Bronchial epithelial cell (primary cell): Measurements from ENCODE around the gene IQCN. TPM values are rescaled to one million over a fixed set of nuclear protein-coding genes. Genes with fewer than 3 reads are reported as not detected.

Experiments used
- DNase-seq: peaks from one replicate; pipeline ENCODE4 v3.0.0-alpha.2; 2010; ENCODE audit warnings: low read depth
- FAIRE-seq: peaks from 2 replicates; lab custom pipeline; 2011; peaks lifted over from hg19 to GRCh38; lab: Jason Lieb, UNC
- H3K27me3 ChIP-seq: 2 replicates; pipeline ENCODE4 v1.5.1; 2011; ENCODE audit warnings: low read length; ENCODE audit not compliant: control insufficient read depth, insufficient read depth
- H3K36me3 ChIP-seq: 2 replicates; pipeline ENCODE4 v1.5.1; 2011; ENCODE audit warnings: low read length; ENCODE audit not compliant: control insufficient read depth, insufficient read depth
- H3K4me3 ChIP-seq: 2 replicates; pipeline ENCODE4 v1.5.1; 2011; ENCODE audit warnings: mild to moderate bottlenecking, low read depth, low read length, control low read depth
- total RNA-seq: library from RNA; depleted of rRNA; stranded (reverse); fragments of >200 nt; gene quantifications from 2 replicates; pipeline ENCODE4 v1.2.1, GENCODE V29; 2014
- TF ChIP-seq, protein P1 (sequence below): IDR thresholded peaks from 2 replicates; pipeline ENCODE4 v1.5.1; 2011; ENCODE audit warnings: mild to moderate bottlenecking, moderate library complexity, low read length, control low read depth, inconsistent platforms; ENCODE audit not compliant: insufficient read depth, severe bottlenecking

IQCN gene
- total RNA-seq, 1 donor from 2014 or later, result not detected

- DNase-seq (no peak), FAIRE-seq (no peak)
- Histone ChIP-seq H3K4me3 (no peak overlapping the region), H3K36me3 (no peaks in the 10 kb centered on the region), H3K27me3 (no peaks in the 10 kb centered on the region)
- TF ChIP-seq, protein P1, sequence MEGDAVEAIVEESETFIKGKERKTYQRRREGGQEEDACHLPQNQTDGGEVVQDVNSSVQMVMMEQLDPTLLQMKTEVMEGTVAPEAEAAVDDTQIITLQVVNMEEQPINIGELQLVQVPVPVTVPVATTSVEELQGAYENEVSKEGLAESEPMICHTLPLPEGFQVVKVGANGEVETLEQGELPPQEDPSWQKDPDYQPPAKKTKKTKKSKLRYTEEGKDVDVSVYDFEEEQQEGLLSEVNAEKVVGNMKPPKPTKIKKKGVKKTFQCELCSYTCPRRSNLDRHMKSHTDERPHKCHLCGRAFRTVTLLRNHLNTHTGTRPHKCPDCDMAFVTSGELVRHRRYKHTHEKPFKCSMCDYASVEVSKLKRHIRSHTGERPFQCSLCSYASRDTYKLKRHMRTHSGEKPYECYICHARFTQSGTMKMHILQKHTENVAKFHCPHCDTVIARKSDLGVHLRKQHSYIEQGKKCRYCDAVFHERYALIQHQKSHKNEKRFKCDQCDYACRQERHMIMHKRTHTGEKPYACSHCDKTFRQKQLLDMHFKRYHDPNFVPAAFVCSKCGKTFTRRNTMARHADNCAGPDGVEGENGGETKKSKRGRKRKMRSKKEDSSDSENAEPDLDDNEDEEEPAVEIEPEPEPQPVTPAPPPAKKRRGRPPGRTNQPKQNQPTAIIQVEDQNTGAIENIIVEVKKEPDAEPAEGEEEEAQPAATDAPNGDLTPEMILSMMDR, result no peak
Observed at GRCh38 chr19:18257503-18258470, 16.5 kb downstream of the IQCN start.

DNA sequence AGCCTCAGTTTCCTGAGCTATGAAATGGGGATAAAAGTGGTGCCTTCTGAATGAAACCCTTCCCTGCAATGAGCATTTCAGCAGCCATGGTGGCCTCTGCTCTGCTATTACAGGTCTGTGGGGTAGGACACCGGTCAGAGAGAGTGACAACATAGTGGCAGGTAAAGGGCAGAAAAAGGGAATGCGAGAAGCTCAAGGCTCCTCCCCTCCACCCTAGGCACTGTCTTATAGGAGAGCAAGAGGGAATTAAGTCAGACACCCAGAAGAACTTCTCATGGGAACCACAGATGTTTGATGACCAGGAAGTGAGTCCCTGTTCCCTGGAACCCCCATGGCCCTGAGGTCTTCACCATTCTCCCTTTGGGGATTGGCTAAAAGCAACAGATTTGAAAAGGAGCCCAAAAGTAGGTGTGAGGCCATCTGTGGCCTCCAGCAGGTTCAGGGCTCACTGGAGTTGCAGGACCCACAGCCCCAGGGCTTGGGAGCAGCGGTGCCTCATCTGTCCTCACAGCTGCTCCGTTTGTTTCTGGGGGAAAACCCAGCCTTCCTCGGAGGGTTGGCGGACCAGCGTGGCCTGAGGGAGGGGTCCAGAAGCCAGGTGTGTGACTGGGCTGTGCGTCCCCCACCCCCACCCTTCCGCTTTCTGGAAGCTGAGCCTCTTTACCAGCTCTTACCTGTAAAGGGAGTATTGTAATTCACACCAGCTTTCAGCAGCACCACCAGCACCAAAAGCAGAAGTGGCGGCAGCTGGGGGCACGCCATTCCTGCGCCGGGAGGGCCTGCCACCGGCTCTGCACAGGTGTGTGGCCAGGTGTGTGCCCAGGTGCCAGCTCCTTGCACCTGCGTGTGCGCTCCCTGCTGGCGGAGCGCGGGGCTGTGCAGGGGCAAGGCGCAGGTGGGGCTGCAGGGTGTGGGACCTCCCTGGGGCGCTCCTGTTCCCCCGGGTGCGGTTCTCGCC lies 19.4 kb downstream of the IQCN start:
- DNase-seq, result no peak
- Histone ChIP-seq H3K27me3 (no peaks in the 10 kb centered on the region), H3K36me3 (no peaks in the 10 kb centered on the region), H3K4me3 (no peak overlapping the region)
- FAIRE-seq, result no peak
- TF ChIP-seq, protein P1, result peak; percentile 78

DNA sequence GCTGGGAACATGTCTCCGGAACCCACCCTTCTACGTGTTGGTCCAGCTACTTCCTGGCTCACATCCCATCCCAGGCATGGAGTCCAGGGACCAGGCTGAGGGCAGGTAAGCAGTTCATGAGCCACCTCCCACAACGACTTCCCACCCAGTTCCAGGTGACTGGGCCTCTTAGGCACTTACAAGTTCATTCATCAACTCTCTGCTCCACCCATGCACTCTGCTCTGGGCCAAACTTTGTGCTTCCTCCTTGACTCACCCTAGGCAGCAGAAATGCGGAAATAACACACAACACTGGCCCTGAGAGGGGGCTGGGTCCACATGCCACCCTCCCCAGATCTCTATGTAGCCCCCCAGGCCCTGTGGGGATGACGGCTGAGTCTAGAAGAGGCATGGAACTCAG lies 20.5 kb downstream of the IQCN start:
- peak; percentile 99 for FAIRE-seq
- TF ChIP-seq, protein P1, result no peak
- no peaks in the 10 kb centered on the region for H3K27me3 ChIP-seq
- peak; percentile 92 for DNase-seq
- H3K36me3 ChIP-seq, result no peaks in the 10 kb centered on the region
- H3K4me3 ChIP-seq, result no peak overlapping the region

DNA sequence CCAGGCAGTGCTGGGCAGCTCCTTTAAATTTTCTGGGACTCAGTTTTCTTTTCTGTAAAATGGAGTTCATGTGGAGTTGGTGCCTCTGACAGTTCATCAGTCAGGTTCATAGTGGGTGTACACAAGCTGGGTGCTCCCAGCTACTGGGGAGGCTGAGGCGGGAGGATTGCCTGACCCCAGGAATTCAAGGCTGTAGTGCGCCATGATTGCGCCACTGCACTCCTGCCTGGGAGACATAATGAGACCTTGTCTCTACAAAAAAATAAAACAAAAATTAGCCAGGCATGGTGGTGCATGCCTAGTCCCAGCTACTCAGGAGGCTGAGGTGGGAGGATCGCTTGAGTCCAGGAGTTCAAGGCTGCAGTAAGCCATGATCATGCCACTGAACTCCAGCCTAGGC lies 21.1 kb downstream of the IQCN start:
- Histone ChIP-seq H3K4me3 (no peak overlapping the region), H3K36me3 (no peaks in the 10 kb centered on the region), H3K27me3 (no peaks in the 10 kb centered on the region)
- FAIRE-seq, result no peak
- TF ChIP-seq, protein P1, result no peak
- DNase-seq, result no peak

DNA sequence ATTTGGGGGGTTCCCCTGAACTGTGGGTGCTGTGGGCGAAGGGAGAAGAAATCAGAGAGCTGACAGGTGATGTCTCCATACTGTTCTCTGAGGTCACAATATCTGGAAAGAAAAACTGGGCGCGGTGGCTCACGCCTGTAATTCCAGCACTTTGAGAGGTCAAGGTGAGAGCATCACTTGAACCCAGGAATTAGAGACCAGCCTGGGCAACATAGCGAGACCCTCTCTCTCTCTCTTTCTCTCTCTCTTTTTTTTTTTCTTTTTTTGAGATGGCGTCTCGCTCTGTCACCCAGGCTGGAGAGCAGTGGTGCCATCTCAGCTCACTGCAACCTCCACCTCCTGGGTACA lies 21.9 kb downstream of the IQCN start:
- no peak overlapping the region for H3K4me3 ChIP-seq
- DNase-seq (no peak), FAIRE-seq (no peak)
- H3K27me3 ChIP-seq, result no peaks in the 10 kb centered on the region
- TF ChIP-seq, protein P1, result no peak
- H3K36me3 ChIP-seq, result no peaks in the 10 kb centered on the region
